ENCODE measurements around the gene MARS1.
"Not testable (repeated sequence)": the region's sequence is repeated elsewhere in the genome, so short reads cannot be mapped to it uniquely, and the experiment has no call there.

The MARS1 gene

DNA sequence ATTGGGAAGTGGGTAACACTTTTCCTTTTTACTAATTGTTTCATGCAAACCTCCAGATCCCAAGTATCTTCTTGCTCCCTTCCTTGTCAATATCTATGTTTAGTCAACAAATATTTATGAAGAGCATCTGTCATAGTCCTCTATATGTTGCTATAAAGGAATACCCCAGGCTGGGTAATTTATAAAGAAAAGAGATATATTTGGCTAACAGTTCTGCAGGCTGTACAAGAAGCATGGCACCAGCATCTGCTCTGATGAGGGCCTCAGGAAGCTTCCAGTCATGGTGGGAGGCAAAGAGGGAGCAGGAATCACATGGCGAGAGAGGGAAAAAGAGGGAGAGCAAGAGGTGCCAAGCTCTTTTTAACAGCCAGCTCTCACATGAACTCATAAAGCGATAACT is 66.6 kb downstream of the MARS1 start:
- DNase-seq (ENCODE audit: low read depth): no peak
- H3K4me3 ChIP-seq (ENCODE audit: low read depth, low read length): no peak overlapping the region
- TF ChIP-seq, protein P1, sequence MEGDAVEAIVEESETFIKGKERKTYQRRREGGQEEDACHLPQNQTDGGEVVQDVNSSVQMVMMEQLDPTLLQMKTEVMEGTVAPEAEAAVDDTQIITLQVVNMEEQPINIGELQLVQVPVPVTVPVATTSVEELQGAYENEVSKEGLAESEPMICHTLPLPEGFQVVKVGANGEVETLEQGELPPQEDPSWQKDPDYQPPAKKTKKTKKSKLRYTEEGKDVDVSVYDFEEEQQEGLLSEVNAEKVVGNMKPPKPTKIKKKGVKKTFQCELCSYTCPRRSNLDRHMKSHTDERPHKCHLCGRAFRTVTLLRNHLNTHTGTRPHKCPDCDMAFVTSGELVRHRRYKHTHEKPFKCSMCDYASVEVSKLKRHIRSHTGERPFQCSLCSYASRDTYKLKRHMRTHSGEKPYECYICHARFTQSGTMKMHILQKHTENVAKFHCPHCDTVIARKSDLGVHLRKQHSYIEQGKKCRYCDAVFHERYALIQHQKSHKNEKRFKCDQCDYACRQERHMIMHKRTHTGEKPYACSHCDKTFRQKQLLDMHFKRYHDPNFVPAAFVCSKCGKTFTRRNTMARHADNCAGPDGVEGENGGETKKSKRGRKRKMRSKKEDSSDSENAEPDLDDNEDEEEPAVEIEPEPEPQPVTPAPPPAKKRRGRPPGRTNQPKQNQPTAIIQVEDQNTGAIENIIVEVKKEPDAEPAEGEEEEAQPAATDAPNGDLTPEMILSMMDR (IDR thresholded peaks at IDR 0.05; ENCODE audit: low read depth, low read length, missing control alignments): no peak

DNA sequence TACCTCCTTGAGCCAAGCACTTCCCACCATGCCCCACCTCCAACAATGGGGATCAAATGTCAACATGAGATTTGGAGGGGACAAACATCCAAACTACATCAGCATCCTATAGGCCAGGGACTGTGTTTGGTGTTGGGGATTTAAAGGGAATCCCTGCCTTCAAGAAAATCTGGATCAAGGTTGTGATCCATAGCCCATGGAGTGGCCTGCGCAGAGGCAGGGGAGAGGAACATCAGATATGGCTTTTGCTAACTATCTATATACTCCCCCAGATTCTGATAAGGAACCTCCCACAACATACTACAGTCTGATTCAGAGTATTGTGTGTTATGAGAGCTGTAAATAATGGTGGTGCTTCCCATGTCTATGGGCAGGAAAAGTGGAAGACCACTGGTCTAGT is 67.0 kb downstream of the MARS1 start:
- H3K4me3 ChIP-seq (ENCODE audit: low read depth, low read length): no peak overlapping the region
- TF ChIP-seq, protein P1 (IDR thresholded peaks at IDR 0.05; ENCODE audit: low read depth, low read length, missing control alignments): no peak
- no peak for DNase-seq (ENCODE audit: low read depth)

DNA sequence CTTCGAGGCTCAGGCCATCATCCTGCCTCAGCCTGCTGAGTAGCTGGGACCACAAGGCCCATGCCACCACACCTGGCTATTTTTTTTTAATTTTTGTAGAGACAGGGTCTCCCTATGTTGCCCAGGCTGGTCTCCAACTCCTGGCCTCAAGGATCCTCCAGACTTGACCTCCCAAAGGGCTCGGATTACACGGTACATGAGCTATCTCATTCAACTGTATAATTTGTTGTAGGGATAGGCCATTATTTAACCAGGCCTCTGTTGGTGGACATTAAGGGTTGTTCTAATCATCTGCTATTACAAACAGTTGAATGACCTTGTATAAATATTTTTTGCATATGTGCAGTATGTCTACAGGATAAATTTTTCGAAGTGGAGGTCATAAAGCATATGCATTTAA is 71.0 kb downstream of the MARS1 start:
- no peak overlapping the region for H3K4me3 ChIP-seq (ENCODE audit: low read depth, low read length)
- DNase-seq (ENCODE audit: low read depth): no peak
- TF ChIP-seq, protein P1 (IDR thresholded peaks at IDR 0.05; ENCODE audit: low read depth, low read length, missing control alignments): no peak

DNA sequence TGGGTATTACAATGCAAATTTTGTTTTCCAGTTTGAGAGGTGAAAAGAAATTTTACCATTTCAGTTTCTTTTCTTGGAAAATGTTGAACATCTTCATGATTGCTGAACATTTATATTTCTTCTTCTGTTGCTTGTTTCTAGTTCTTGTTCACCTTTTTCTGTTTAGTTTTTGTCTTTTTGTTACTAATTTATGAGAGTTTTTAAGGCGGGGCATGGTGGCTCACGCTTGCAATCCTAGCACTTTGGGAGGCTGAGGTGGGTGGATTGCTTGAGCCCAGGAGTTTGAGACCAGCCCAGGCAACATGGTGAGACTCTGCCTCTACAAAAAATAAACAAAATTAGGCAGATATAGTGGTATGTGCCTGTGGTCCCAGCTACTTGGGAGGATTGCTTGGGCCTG is 72.6 kb downstream of the MARS1 start:
- TF ChIP-seq, protein P1 (IDR thresholded peaks at IDR 0.05; ENCODE audit: low read depth, low read length, missing control alignments): no peak
- no peak overlapping the region for H3K4me3 ChIP-seq (ENCODE audit: low read depth, low read length)
- DNase-seq (ENCODE audit: low read depth): no peak

DNA sequence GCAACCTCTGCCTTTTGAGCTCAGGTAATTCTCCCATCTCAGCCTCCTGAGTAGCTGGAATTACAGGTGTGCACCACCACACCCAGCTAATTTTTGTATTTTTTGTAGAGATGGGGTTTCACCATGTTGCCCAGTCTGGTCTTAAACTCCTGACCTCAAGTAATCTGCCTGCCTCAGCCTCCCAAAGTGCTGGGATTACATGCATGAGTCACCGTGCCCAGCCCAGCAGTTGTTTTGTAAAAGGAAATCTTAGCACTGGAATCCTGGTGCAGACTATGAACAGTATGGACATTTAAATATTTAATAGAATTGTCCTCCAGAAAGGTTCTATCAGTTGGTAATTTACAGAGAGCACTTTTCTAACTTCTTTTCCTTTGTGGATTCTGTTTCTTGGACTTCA is 73.2 kb downstream of the MARS1 start:
- DNase-seq (ENCODE audit: low read depth); H3K4me3 ChIP-seq (ENCODE audit: low read depth, low read length): not testable (repeated sequence)

DNA sequence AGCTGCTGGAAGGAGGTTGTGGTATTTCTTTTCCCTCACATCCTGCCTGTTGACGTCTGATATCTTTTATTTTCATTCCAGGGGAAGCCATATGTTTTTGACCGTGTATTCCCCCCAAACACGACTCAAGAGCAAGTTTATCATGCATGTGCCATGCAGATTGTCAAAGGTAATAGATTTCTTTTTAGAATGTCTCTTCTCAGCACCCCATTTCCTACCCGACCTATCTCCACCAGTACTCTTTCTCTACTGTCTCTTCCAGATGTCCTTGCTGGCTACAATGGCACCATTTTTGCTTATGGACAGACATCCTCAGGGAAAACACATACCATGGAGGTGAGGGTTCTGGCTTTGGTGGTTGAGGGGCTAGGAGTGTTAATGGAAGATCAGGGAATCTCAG is 75.5 kb downstream of the MARS1 start:
- DNase-seq (ENCODE audit: low read depth): no peak
- no peak overlapping the region for H3K4me3 ChIP-seq (ENCODE audit: low read depth, low read length)
- TF ChIP-seq, protein P1 (IDR thresholded peaks at IDR 0.05; ENCODE audit: low read depth, low read length, missing control alignments): no peak

DNA sequence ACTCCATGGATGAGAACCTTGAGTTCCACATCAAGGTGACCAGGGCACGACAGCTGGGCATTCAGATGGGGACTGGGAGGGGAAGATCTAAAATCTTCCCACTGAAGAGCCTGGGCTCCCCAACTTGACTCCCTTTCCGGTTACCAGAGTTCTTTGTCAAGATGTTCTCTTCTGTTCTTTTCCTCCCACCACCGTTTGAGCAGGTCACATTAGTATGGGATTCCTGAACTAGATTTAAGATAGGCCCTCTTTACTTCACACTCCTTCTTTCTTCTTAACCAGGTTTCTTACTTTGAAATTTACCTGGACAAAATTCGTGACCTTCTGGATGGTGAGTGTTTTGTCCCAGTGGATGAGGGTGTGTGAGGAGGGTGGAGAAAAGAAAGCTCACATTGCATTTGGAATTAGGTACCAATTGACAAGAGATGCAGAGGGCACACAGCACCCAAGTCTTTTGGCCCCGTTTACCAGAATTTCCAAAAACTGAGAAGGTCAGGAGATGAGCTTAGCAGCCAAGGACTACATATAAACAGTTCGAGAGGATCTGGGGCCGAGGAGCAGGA is 76.4 kb downstream of the MARS1 start:
- no peak for DNase-seq (ENCODE audit: low read depth)
- TF ChIP-seq, protein P1 (IDR thresholded peaks at IDR 0.05; ENCODE audit: low read depth, low read length, missing control alignments): no peak
- no peak overlapping the region for H3K4me3 ChIP-seq (ENCODE audit: low read depth, low read length)

Data from GM12864 (cell line).